ENCODE measurements around the gene FAH.

DNA sequence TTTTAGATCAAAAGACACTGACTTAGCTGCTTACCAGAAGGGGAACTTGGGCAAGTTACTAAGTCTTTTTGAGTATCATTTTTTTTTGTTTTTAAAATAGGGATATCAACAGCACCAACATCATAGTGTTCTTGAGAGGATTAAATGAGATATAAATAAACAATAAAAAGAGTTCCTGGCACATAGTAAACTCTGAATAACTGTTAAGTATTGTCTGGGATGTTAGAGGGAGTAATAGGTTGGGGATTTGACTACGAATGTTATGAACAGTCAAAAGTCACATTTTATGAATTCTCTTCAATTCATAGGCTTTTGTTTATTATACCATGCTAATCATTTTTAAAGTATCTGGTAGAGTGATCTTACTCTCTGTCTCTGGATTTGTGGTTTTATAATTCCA is 37.8 kb upstream of the FAH start:
- TF ChIP-seq, protein P1, sequence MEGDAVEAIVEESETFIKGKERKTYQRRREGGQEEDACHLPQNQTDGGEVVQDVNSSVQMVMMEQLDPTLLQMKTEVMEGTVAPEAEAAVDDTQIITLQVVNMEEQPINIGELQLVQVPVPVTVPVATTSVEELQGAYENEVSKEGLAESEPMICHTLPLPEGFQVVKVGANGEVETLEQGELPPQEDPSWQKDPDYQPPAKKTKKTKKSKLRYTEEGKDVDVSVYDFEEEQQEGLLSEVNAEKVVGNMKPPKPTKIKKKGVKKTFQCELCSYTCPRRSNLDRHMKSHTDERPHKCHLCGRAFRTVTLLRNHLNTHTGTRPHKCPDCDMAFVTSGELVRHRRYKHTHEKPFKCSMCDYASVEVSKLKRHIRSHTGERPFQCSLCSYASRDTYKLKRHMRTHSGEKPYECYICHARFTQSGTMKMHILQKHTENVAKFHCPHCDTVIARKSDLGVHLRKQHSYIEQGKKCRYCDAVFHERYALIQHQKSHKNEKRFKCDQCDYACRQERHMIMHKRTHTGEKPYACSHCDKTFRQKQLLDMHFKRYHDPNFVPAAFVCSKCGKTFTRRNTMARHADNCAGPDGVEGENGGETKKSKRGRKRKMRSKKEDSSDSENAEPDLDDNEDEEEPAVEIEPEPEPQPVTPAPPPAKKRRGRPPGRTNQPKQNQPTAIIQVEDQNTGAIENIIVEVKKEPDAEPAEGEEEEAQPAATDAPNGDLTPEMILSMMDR (IDR thresholded peaks at IDR 0.05; ENCODE audit: poor library complexity, severe bottlenecking) = no peak
- TF ChIP-seq POLR2AphosphoS5 (IDR thresholded peaks at IDR 0.05) (no peak), EZH2 (IDR thresholded peaks at IDR 0.05; ENCODE audit: borderline replicate concordance, insufficient read depth, low read length, poor library complexity, severe bottlenecking) (no peak), TAF1 (IDR thresholded peaks at IDR 0.05; ENCODE audit: low read depth) (no peak)

Data from neural cell (in vitro differentiated cells).